ENCODE data around the gene PAX8.

Gene PAX8

GRCh38 chr2:113211226-113212105 lies 67.3 kb downstream of the PAX8 start:
- DNase-seq = peak in 2 of 10 donors; percentile 38 to 65

GRCh38 chr2:113209646-113210171 lies 69.0 kb downstream of the PAX8 start:
- DNase-seq = peak in 2 of 10 donors; percentile 29 to 49
- intact Hi-C loops (cut with DNase I) = no loop called here

More at GRCh38 chr2:113211226-113212105, 67.3 kb downstream of the PAX8 start:
- intact Hi-C loops (cut with DNase I) = no loop called here

GRCh38 chr2:113209011-113209645 lies 69.6 kb downstream of the PAX8 start:
- DNase-seq = no peak
- intact Hi-C loops (cut with DNase I) = no loop called here

- intact Hi-C loops (cut with DNase I) = no loop called here
Observed at GRCh38 chr2:113208396-113208795, 70.3 kb downstream of the PAX8 start.

GRCh38 chr2:113207021-113207420 lies 71.7 kb downstream of the PAX8 start:
- DNase-seq = no peak
- intact Hi-C loops (cut with DNase I) = no loop called here

More at GRCh38 chr2:113208396-113208795, 70.3 kb downstream of the PAX8 start:
- peak in 2 of 10 donors; percentile 17 to 20 for DNase-seq

- intact Hi-C loops (cut with DNase I) = no loop called here
- peak in 3 of 10 donors; percentile 8 to 48 (median 45) for DNase-seq
Observed at GRCh38 chr2:113206251-113206650, 72.5 kb downstream of the PAX8 start.

- intact Hi-C loops (cut with DNase I) = loop anchor here (2.0 to 5.0 kb wide), 2 partner anchors 43 to 167 kb away; no protein-coding TSS in a partner anchor
- peak; percentile 50 to 96 (median 74) for DNase-seq
Observed at GRCh38 chr2:113203901-113204519, 74.7 kb downstream of the PAX8 start.

- intact Hi-C loops (cut with DNase I) = loop anchor here (5.0 kb wide), 1 partner anchor 44 kb away; no protein-coding TSS in a partner anchor
Observed at GRCh38 chr2:113203217-113203530, 75.5 kb downstream of the PAX8 start.

GRCh38 chr2:113202305-113203216 lies 76.2 kb downstream of the PAX8 start:
- peak in 5 of 10 donors; percentile 2 to 86 (median 54) for DNase-seq
- intact Hi-C loops (cut with DNase I) = loop anchor here (5.0 kb wide), 1 partner anchor 45 kb away; no protein-coding TSS in a partner anchor

More at GRCh38 chr2:113203217-113203530, 75.5 kb downstream of the PAX8 start:
- DNase-seq = peak in 1 of 10 donors; percentile 6

- DNase-seq = peak in 2 of 10 donors; percentile 42 to 71
- intact Hi-C loops (cut with DNase I) = loop anchor here (5.0 kb wide), 1 partner anchor 46 kb away; no protein-coding TSS in a partner anchor
Observed at GRCh38 chr2:113201496-113202304, 77.0 kb downstream of the PAX8 start.

GRCh38 chr2:113200736-113201490 lies 77.8 kb downstream of the PAX8 start:
- DNase-seq = peak in 3 of 10 donors; percentile 47 to 70 (median 67)
- intact Hi-C loops (cut with DNase I) = loop anchor here (5.0 kb wide), 1 partner anchor 46 kb away; no protein-coding TSS in a partner anchor

- DNase-seq = peak in 3 of 10 donors; percentile 39 to 53 (median 42)
- intact Hi-C loops (cut with DNase I) = loop anchor here (5.0 kb wide), 1 partner anchor 47 kb away; no protein-coding TSS in a partner anchor
Observed at GRCh38 chr2:113200236-113200635, 78.5 kb downstream of the PAX8 start.

- peak; percentile 69 to 98 (median 83) for DNase-seq
- intact Hi-C loops (cut with DNase I) = loop anchor here (1.0 kb wide), 1 partner anchor 61 kb away; no protein-coding TSS in a partner anchor
Observed at GRCh38 chr2:113198790-113199612, 79.7 kb downstream of the PAX8 start.

GRCh38 chr2:113198048-113198789 lies 80.5 kb downstream of the PAX8 start:
- DNase-seq = peak in 1 of 10 donors; percentile 67
- intact Hi-C loops (cut with DNase I) = no loop called here

- peak in 3 of 10 donors; percentile 55 to 75 (median 68) for DNase-seq
- intact Hi-C loops (cut with DNase I) = no loop called here
Observed at GRCh38 chr2:113197347-113198047, 81.2 kb downstream of the PAX8 start.
